K562 (cell line): ENCODE data around the gene AP1S3. TPM values are rescaled to one million over a fixed set of nuclear protein-coding genes. Genes with fewer than 3 reads are reported as not detected.

ENCODE experiments used
- CUX1 ChIP-seq: fragments of 200-800 bp; sonication (Bioruptor generic); IDR thresholded peaks from 2 replicates; pipeline ENCODE4 v1.6.1; 2016; ENCODE audit warnings: missing genetic modification characterization, missing compliant biosample characterization
- ID3 ChIP-seq, 2 experiments: fragments of 250-450 bp in 1 of 2; fragments of 450-650 bp in 1 of 2; sonication (Bioruptor Pico) in 1 of 2; IDR thresholded peaks; 2 replicates each; pipeline versions ENCODE4 v1.6.1 to v1.8.0; 2016 to 2021; ENCODE audit warnings: mild to moderate bottlenecking in 2 of 2, moderate library complexity in 2 of 2, missing compliant biosample characterization in 1 of 2, missing genetic modification characterization in 1 of 2
- IRF1 ChIP-seq: sonication (generic); formaldehyde crosslinking; IDR thresholded peaks from 2 replicates; pipeline ENCODE4 v1.8.0; 2022; ENCODE audit warnings: missing genetic modification reagents, mild to moderate bottlenecking, borderline replicate concordance
- IRF2 ChIP-seq: sonication (generic); formaldehyde crosslinking; IDR thresholded peaks from 2 replicates; pipeline ENCODE4 v1.8.1; 2022; ENCODE audit warnings: mild to moderate bottlenecking, missing genetic modification reagents
- IRF9 ChIP-seq: fragments of 450-650 bp; IDR thresholded peaks from 2 replicates; pipeline ENCODE4 v1.6.1; 2016; ENCODE audit warnings: missing biosample characterization, missing genetic modification characterization
- MXD1 ChIP-seq: fragments of 250-450 bp; sonication (Bioruptor Pico); IDR thresholded peaks from 2 replicates; pipeline ENCODE4 v1.8.0; 2021; ENCODE audit warnings: borderline replicate concordance, mild to moderate bottlenecking, moderate library complexity; ENCODE audit not compliant: poor library complexity, severe bottlenecking
- NCOA4 ChIP-seq: fragments of 450-650 bp; IDR thresholded peaks from 2 replicates; pipeline ENCODE4 v1.6.1; 2018; ENCODE audit warnings: mild to moderate bottlenecking; ENCODE audit not compliant: partially characterized antibody
- NFIX ChIP-seq: fragments of 250-450 bp; sonication (Bioruptor Pico); IDR thresholded peaks from 2 replicates; pipeline ENCODE4 v1.4.0; 2020; ENCODE audit warnings: low read depth, mild to moderate bottlenecking, moderate library complexity
- PHB2 ChIP-seq: fragments of 450-650 bp; IDR thresholded peaks from 2 replicates; pipeline ENCODE4 v1.6.1; 2017; ENCODE audit warnings: low read depth
- STAT5A ChIP-seq: IDR thresholded peaks from 2 replicates; pipeline ENCODE4 v1.6.1; 2012; ENCODE audit warnings: low read length, inconsistent platforms, borderline replicate concordance
- THAP7 ChIP-seq: fragments of 250-450 bp; sonication (Bioruptor Pico); IDR thresholded peaks from 2 replicates; pipeline ENCODE4 v1.5.0; 2021
- TRIM24 ChIP-seq, 2 experiments: fragments of 450-650 bp; IDR thresholded peaks; 2 replicates each; pipeline ENCODE4 v1.6.1; 2016
- ZNF253 ChIP-seq: fragments of 250-450 bp; sonication (Bioruptor Pico); conservative IDR thresholded peaks from 2 replicates; pipeline ENCODE4 v1.6.1; 2021; ENCODE audit warnings: mild to moderate bottlenecking
- ZNF277 ChIP-seq: fragments of 250-450 bp; sonication (Bioruptor Pico); IDR thresholded peaks from 2 replicates; pipeline ENCODE4 v1.8.0; 2022; ENCODE audit warnings: inconsistent platforms, mild to moderate bottlenecking, moderate library complexity, borderline replicate concordance
- ZNF77 ChIP-seq: fragments of 250-450 bp; sonication (Bioruptor Pico); IDR thresholded peaks from 2 replicates; pipeline ENCODE4 v1.5.0; 2020
- polyA plus RNA-seq, 8 experiments: library from polyadenylated mRNA; depleted of rRNA in 4 of 8; stranded (reverse) in 5 of 8; unstranded in 3 of 8; fragments of >200 nt; fragmentation: Nextera tagmentation in 2 of 8; fragmentation: Illumina TruSeq in 1 of 8; extraction: Ambion mirVana in 2 of 8; extraction: Trizol in 1 of 8; gene quantifications; 2 replicates each; pipeline versions ENCODE4 v1.2.1 to v1.2.3, GENCODE V29; 2011 to 2014; ENCODE audit warnings: inconsistent platforms in 1 of 8, missing spikeins in 1 of 8
- total RNA-seq, 7 experiments: library from RNA; depleted of rRNA in 6 of 7; stranded (reverse); fragments of >200 nt in 6 of 7; fragmentation: Illumina TruSeq in 2 of 7; extraction: Trizol in 2 of 7; gene quantifications; 2 replicates each; pipeline versions ENCODE4 v1.2.1 to v1.2.3, GENCODE V29; 2011 to 2021; ENCODE audit warnings: low replicate concordance in 1 of 7

AP1S3 gene
- total and polyA plus RNA-seq, 9 of the 15 experiments (the other 6 are each of a cell fraction or from before 2014, with no cell fraction given) = 0.50 to 3.8 (median 2.1) TPM

- TF ChIP-seq CUX1 (CRISPR knock-in tag) (no peak), PHB2 (no peak), ZNF253 (CRISPR knock-in tag) (no peak), IRF2 (CRISPR knock-in tag) (no peak), IRF9 (no peak), TRIM24 (IDR thresholded peaks at IDR 0.05) (no peak), IRF1 (no peak), NFIX (no peak), THAP7 (CRISPR knock-in tag) (no peak), ID3 (CRISPR knock-in tag; IDR thresholded peaks at IDR 0.05) (no peak), ID3 (tag; IDR thresholded peaks at IDR 0.05) (no peak), ZNF277 (CRISPR knock-in tag) (no peak), MXD1 (CRISPR knock-in tag) (no peak), STAT5A (no peak), NCOA4 (no peak), ZNF77 (no peak)
Observed at GRCh38 chr2:223723954-223724411, 113.4 kb downstream of the AP1S3 start (continued).
